ENCODE measurements around the gene CBX4. TPM values are rescaled to one million over a fixed set of nuclear protein-coding genes. Genes with fewer than 3 reads are reported as not detected.

The CBX4 gene
- total and polyA plus RNA-seq, 2 of the 13 experiments (the other 11 are each of a cell fraction or from before 2014, with no cell fraction given): 25.8 to 50.8 TPM

DNA sequence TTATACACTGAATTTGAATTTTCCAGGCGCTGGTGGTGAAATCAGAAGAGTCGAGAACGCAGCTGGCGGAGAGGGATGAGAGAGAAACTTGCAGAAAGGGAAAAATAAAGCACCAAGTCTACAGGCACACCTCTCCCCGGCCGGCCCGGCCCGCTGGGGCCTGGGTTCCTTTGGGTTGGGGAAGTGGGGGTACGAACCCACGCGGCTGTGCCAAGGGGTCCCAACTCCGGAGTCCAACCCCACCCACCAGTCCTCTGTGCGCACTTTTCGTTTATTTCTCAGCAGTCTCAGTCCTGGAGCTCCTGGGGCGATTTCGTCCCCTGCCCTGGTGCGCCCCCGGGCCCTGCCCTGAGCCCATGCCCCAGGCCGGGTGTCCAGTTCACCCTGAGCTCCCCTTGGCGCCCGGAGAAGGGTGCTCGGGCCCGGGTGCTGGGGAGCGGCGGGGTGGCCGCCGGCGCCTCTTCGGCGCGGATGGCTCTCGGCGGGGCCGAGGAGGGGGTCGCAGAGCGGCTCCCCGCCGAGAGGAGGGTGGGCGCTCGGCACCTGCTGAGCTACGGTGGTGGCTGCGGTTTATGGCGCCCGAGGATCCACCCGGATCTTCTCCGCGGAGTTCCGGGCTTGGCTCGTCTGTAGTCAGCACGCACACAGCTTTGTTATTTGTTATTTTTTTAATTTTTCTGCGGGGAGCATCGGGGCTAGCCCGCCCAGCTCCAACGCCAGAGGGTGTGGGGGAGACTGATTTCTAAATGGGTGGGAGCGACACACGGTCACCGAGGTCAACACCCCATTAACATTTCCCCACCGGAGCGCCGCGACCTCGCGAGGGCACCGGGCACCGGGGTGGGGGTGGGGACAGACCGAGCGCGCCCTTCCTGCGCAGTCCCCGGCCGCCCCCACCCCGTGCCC is 26.6 kb downstream of the CBX4 start (continued):
- TF ChIP-seq, protein P1, sequence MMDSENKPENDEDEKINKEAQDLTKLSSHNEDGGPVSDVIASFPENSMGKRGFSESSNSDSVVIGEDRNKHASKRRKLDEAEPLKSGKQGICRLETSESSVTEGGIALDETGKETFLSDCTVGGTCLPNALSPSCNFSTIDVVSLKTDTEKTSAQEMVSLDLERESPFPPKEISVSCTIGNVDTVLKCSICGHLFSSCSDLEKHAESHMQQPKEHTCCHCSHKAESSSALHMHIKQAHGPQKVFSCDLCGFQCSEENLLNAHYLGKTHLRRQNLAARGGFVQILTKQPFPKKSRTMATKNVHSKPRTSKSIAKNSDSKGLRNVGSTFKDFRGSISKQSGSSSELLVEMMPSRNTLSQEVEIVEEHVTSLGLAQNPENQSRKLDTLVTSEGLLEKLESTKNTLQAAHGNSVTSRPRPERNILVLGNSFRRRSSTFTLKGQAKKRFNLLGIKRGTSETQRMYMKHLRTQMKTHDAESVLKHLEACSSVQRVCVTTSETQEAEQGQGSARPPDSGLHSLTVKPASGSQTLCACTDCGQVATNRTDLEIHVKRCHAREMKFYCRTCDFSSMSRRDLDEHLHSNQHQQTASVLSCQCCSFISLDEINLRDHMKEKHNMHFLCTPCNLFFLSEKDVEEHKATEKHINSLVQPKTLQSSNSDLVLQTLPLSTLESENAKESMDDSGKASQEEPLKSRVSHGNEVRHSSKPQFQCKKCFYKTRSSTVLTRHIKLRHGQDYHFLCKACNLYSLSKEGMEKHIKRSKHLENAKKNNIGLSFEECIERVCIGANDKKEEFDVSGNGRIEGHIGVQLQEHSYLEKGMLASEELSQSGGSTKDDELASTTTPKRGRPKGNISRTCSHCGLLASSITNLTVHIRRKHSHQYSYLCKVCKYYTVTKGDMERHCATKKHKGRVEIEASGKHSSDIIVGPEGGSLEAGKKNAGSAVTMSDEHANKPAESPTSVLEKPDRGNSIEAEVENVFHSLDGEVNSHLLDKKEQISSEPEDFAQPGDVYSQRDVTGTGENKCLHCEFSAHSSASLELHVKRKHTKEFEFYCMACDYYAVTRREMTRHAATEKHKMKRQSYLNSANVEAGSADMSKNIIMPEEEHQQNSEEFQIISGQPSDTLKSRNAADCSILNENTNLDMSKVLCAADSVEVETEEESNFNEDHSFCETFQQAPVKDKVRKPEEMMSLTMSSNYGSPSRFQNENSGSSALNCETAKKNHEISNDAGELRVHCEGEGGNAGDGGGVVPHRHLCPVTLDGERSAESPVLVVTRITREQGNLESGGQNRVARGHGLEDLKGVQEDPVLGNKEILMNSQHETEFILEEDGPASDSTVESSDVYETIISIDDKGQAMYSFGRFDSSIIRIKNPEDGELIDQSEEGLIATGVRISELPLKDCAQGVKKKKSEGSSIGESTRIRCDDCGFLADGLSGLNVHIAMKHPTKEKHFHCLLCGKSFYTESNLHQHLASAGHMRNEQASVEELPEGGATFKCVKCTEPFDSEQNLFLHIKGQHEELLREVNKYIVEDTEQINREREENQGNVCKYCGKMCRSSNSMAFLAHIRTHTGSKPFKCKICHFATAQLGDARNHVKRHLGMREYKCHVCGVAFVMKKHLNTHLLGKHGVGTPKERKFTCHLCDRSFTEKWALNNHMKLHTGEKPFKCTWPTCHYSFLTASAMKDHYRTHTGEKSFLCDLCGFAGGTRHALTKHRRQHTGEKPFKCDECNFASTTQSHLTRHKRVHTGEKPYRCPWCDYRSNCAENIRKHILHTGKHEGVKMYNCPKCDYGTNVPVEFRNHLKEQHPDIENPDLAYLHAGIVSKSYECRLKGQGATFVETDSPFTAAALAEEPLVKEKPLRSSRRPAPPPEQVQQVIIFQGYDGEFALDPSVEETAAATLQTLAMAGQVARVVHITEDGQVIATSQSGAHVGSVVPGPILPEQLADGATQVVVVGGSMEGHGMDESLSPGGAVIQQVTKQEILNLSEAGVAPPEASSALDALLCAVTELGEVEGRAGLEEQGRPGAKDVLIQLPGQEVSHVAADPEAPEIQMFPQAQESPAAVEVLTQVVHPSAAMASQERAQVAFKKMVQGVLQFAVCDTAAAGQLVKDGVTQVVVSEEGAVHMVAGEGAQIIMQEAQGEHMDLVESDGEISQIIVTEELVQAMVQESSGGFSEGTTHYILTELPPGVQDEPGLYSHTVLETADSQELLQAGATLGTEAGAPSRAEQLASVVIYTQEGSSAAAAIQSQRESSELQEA (CRISPR knock-in tag; IDR thresholded peaks at IDR 0.05; ENCODE audit: not compliant biosample characterization): peak; percentile 35
- TF ChIP-seq SRY (CRISPR knock-in tag; IDR thresholded peaks at IDR 0.05) (no peak), CBX2 (IDR thresholded peaks at IDR 0.05; ENCODE audit: low read depth, low read length) (peak; percentile 99), CBX2 (CRISPR knock-in tag; IDR thresholded peaks at IDR 0.05; ENCODE audit: low read depth) (peak; percentile 94), ARNT2 (CRISPR knock-in tag; IDR thresholded peaks at IDR 0.05; ENCODE audit: low read depth) (peak; percentile 39; the same call in 1 of the 2 replicates), NFAT5 (CRISPR knock-in tag; IDR thresholded peaks at IDR 0.05) (peak; percentile 57; the same call in 1 of the 2 replicates), ZNF160 (CRISPR knock-in tag; IDR thresholded peaks at IDR 0.05) (0 out of 2 replicates have a peak, but pooled peaks have one; percentile 16), ZNF740 (CRISPR knock-in tag; IDR thresholded peaks at IDR 0.05) (0 out of 2 replicates have a peak, but pooled peaks have one; percentile 30), HOXD1 (CRISPR knock-in tag; IDR thresholded peaks at IDR 0.05) (peak; percentile 48; the same call in 1 of the 2 replicates), RFXANK (CRISPR knock-in tag; IDR thresholded peaks at IDR 0.05) (no peak), SPEN (CRISPR knock-in tag; IDR thresholded peaks at IDR 0.05; ENCODE audit: low read depth) (peak; percentile 22; the same call in 1 of the 2 replicates), RBFOX2 (IDR thresholded peaks at IDR 0.05; ENCODE audit: low read depth, low read length) (peak; percentile 55; the same call in 1 of the 2 replicates), BRCA1 (CRISPR knock-in tag; IDR thresholded peaks at IDR 0.05) (0 out of 2 replicates have a peak, but pooled peaks have one; percentile 31)
